Heart right ventricle (tissue), 16 donors: ENCODE measurements around the gene HK1. TPM values are rescaled to one million over a fixed set of nuclear protein-coding genes. Genes with fewer than 3 reads are reported as not detected.

ENCODE experiments used
- ATAC-seq, 8 donors: fragments of 200-7000 bp; cut with Tn5 transposase; one replicate each; pipeline ENCODE4 v1.9.1; 2020; ENCODE audit warnings: mild to moderate bottlenecking in 8 of 8, moderate library complexity in 8 of 8, moderate number of reproducible peaks in 1 of 8
- DNase-seq, 2 donors: peaks; one replicate each; pipeline ENCODE4 v3.0.0-alpha.2; 2020
- H3K27ac ChIP-seq, 10 donors: fragments of 200-600 bp; sonication (generic) in 2 of 10; one replicate each; pipeline versions ENCODE4 v1.5.0 to v1.8.0; 2020 to 2022; ENCODE audit warnings: mild to moderate bottlenecking in 3 of 10
- H3K27me3 ChIP-seq, 7 donors: fragments of 200-600 bp; one replicate each; pipeline ENCODE4 v1.8.0; 2021 to 2022; ENCODE audit warnings: mild to moderate bottlenecking in 2 of 7
- H3K36me3 ChIP-seq, 9 donors: fragments of 200-600 bp; sonication (generic) in 1 of 9; one replicate each; pipeline versions ENCODE4 v1.5.0 to v1.8.0; 2020 to 2022; ENCODE audit warnings: mild to moderate bottlenecking in 2 of 9
- H3K4me1 ChIP-seq, 9 donors: fragments of 200-600 bp; sonication (generic) in 1 of 9; one replicate each; pipeline versions ENCODE4 v1.5.0 to v1.8.0; 2020 to 2022; ENCODE audit warnings: mild to moderate bottlenecking in 4 of 9
- H3K4me3 ChIP-seq, 10 donors: fragments of 200-600 bp; sonication (generic) in 2 of 10; one replicate each; pipeline versions ENCODE4 v1.5.0 to v1.8.0; 2020 to 2022; ENCODE audit warnings: mild to moderate bottlenecking in 7 of 10, moderate library complexity in 2 of 10
- H3K9me3 ChIP-seq, 11 donors: fragments of 200-600 bp in 10 of 11; sonication (generic) in 2 of 11; one replicate each; pipeline versions ENCODE4 v1.5.0 to v1.8.0; 2013 to 2022; ENCODE audit warnings: mild to moderate bottlenecking in 2 of 11, control low read depth in 1 of 11, moderate library complexity in 1 of 11
- CTCF ChIP-seq, 9 donors: fragments of 200-600 bp; sonication (generic) in 2 of 9; IDR thresholded peaks; one replicate each; pipeline versions ENCODE4 v1.5.0 to v1.8.0; 2021 to 2022; ENCODE audit warnings: antibody characterized with exemption in 9 of 9, mild to moderate bottlenecking in 5 of 9, moderate library complexity in 1 of 9
- WGBS, 2 donors: extraction: QIAGEN DNeasy Blood & Tissue Kit; methylation state at CpG; one replicate each; pipeline ENCODE4 v1.1.7; 2013; ENCODE audit warnings: inconsistent platforms in 1 of 2; 5-methylcytosine and 5-hydroxymethylcytosine counted together
- intact Hi-C, 10 donors: fragments of 100-400 bp; cut with DNase I; formaldehyde crosslinking; loops; one replicate each; pipeline versions ENCODE4 v1.11.1 to v1.14.2; 2022
- polyA plus RNA-seq, 2 donors: library from polyadenylated mRNA; stranded (reverse); fragments of 200-250 nt; gene quantifications; one replicate each; pipeline ENCODE4 v1.2.3, GENCODE V29; 2013
- total RNA-seq, 10 donors: library from RNA; stranded (reverse); fragmentation: NEBNext Ultra II Directional in 3 of 10; extraction: Animal tissue kit (Norgen Biotek cat#: 25700) in 3 of 10; gene quantifications; one replicate each; pipeline versions ENCODE4 v1.2.1 to v1.2.4, GENCODE V29; 2021 to 2023
- donor health status: Arrhythmogenic right ventricular cardiomyopathy.
- donor health status: ischemic (EF 13 %, LVEDD 7.1; RV severe dilation, severe dysfunction).
- donor health status: healthy with polysubstance abuse.
- donor health status: DM: no; HTN: yes; CAD: no.
- donor health status: DM: no; HTN: no; CAD: no.
- donor health status: ischemic (EF 25% LVEDD 6.9; RV normal size, moderate dysfunction).
- donor health status: ischemic (EF 25% LVEDD 5.7; RV mildly dilated, moderate dysfunction).
- donor health status: healthy.
- donor health status: DM: yes; HTN: yes; CAD: no.
- donor health status: Ischemic cardiomyopathy.
- donor health status: ischemic (EF 35%, LVEDD 5.7; RV mildly dilated, moderate dysfunction).
- donor health status: nonischemic (EF 11% LVEDD 7.7; RV severe dilation, severe dysfunction).
- donor health status: DM: yes; HTN: yes; CAD: no.
- donor health status: PGD.
- donor health status: ischemic (EF 29% LVEDD 5.4; RV normal size, mild dysfunction).
- donor health status: nonischemic (EF 23%, LVEDD 6.1; RV moderate dilation, normal function).

HK1 gene
- total and polyA plus RNA-seq, 12 donors: 51.9 to 322 (median 233) TPM

DNA sequence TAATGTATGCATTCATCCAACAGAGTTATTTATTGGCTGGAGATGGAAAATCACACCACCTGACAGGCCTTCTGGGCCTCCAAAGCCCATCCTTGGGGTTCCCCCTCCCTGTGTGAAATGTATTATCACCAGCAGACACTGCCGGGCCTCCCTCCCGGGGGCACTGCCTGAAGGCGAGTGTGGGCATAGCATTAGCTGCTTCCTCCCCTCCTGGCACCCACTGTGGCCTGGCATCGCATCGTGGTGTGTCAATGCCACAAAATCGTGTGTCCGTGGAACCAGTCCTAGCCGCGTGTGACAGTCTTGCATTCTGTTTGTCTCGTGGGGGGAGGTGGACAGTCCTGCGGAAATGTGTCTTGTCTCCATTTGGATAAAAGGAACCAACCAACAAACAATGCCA, 123.1 kb downstream of the HK1 start:
- no peak for DNase-seq
- Histone ChIP-seq H3K36me3 (peaks cover 0 to 92% (median 20%) of the 10 kb centered on the region in 9 donors), H3K4me1 (peaks cover 6 to 61% (median 36%) of the 10 kb centered on the region in 9 donors), H3K27ac (no peak overlapping the region), H3K27me3 (no peaks in the 10 kb centered on the region), H3K9me3 (no peaks in the 10 kb centered on the region), H3K4me3 (no peak overlapping the region)
- TF ChIP-seq CTCF (IDR thresholded peaks at IDR 0.05): no peak
- 88% methylated on average over 11 of the region's 11 CpGs for WGBS, 2 donors
- ATAC-seq: no peak
- intact Hi-C loops: loop anchor here in 1 of 10 donors (10.0 kb wide), 1 partner anchor 233 kb away; the partner anchor contains the start of gene FAM241B

DNA sequence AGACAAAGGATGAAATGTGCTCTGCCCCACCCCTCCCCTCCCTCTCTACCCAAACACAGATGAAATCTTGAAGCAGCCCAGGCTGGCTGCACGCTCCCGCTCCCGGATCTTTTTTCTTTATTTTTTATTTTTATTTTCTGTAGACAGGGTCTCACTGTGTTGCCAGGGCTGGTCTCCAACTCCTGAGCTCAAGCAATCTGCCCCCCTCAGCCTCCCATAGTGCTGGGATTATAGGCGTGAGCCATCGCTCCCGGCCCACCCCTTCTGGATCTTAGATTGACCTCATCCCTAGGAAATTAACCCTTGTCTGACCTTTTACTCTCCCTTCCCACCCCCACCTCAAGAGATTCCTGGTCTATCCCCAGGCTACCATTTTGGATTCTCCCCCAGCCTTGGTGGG, 124.1 kb downstream of the HK1 start:
- H3K36me3 ChIP-seq: peaks cover 0 to 82% (median 18%) of the 10 kb centered on the region in 9 donors
- no peaks in the 10 kb centered on the region for H3K27me3 ChIP-seq
- DNase-seq (no peak), ATAC-seq (no peak)
- WGBS, 2 donors: 64 to 82% methylated on average over 6 of the region's 6 CpGs
- H3K9me3 ChIP-seq: no peaks in the 10 kb centered on the region
- intact Hi-C loops: loop anchor here in 1 of 10 donors (10.0 kb wide), 1 partner anchor 232 kb away; the partner anchor contains the start of gene FAM241B
- peak overlapping the region in 4 of 10 donors; percentile 28 to 54 (median 44) for H3K27ac ChIP-seq
- TF ChIP-seq CTCF (IDR thresholded peaks at IDR 0.05): no peak
- H3K4me3 ChIP-seq: no peak overlapping the region
- peaks cover 15 to 68% (median 44%) of the 10 kb centered on the region in 9 donors for H3K4me1 ChIP-seq

DNA sequence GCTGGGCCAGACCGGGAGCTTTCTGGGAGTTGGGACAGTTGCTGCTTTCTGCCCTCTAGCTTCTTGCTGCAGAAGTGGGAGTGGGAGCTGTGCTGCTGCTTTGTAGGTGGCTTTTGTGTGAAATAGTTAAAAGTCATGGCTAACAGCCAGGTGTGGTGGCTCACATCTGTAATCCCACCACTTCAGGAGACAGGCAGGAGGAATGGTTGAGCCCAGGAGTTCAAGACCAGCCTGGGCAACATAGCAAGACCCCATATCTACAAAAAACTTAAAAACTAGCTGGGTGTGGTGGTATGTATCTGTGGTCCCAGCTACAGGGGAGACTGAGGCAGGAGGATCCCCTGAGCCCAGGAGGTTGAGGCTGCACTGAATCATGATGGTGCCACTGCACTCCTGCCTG, 124.8 kb downstream of the HK1 start:
- no peak for ATAC-seq
- no peak for TF ChIP-seq CTCF (IDR thresholded peaks at IDR 0.05)
- peak overlapping the region in 5 of 10 donors; percentile 23 to 54 (median 36) for H3K27ac ChIP-seq
- H3K4me3 ChIP-seq: no peak overlapping the region
- no peaks in the 10 kb centered on the region for H3K9me3 ChIP-seq
- peaks cover 0 to 75% (median 18%) of the 10 kb centered on the region in 9 donors for H3K36me3 ChIP-seq
- peaks cover 18 to 68% (median 45%) of the 10 kb centered on the region in 9 donors for H3K4me1 ChIP-seq
- no peaks in the 10 kb centered on the region for H3K27me3 ChIP-seq
- intact Hi-C loops: loop anchor here in 1 of 10 donors (10.0 kb wide), 1 partner anchor 232 kb away; the partner anchor contains the start of gene FAM241B
- 80 to 85% methylated on average over 1 of the region's 1 CpG for WGBS, 2 donors
- no peak for DNase-seq

- DNase-seq: no peak
- no peak for TF ChIP-seq CTCF (IDR thresholded peaks at IDR 0.05)
- intact Hi-C loops: loop anchor here in 1 of 10 donors (10.0 kb wide), 1 partner anchor 231 kb away; the partner anchor contains the start of gene FAM241B
- Histone ChIP-seq H3K4me1 (peaks cover 20 to 67% (median 49%) of the 10 kb centered on the region in 9 donors), H3K27ac (peak overlapping the region in 5 of 10 donors; percentile 23 to 54 (median 36)), H3K36me3 (peaks cover 0 to 71% (median 18%) of the 10 kb centered on the region in 9 donors), H3K4me3 (no peak overlapping the region), H3K9me3 (no peaks in the 10 kb centered on the region), H3K27me3 (no peaks in the 10 kb centered on the region)
- peak in 1 of 8 donors; percentile 18 for ATAC-seq
- WGBS, 2 donors: 57 to 65% methylated on average over 3 of the region's 3 CpGs
Measured at GRCh38 chr10:69403519-69403918, 125.2 kb downstream of the HK1 start.
